Panc1 (cell line): Measurements from ENCODE around the gene RXFP4. TPM values are rescaled to one million over a fixed set of nuclear protein-coding genes. Genes with fewer than 3 reads are reported as not detected.

ENCODE experiments used
- ATAC-seq: fragments of 200-7000 bp; cut with Tn5 transposase; 2 replicates; pipeline ENCODE4 v1.9.1; 2020; ENCODE audit warnings: mild to moderate bottlenecking, moderate library complexity
- BruUV-seq: library from RNA; stranded (reverse); fragments of 400-500 nt; replicated peaks from 2 replicates; lab custom pipeline; 2021; lab: Mats Ljungman, UMichigan
- CTCF ChIA-PET: fragments of 300-600 bp; sonication (Branson Sonifier 250); formaldehyde crosslinking; loops from one replicate; lab custom pipeline; 2022; ENCODE audit warnings: antibody characterized with exemption; lab: Charles Lee
- POLR2A ChIA-PET: fragments of 300-600 bp; sonication (Branson Sonifier 250); formaldehyde crosslinking; loops from one replicate; lab custom pipeline; 2022; ENCODE audit warnings: antibody characterized with exemption; lab: Charles Lee
- DNase-seq: peaks from one replicate; pipeline ENCODE4 v3.0.0-alpha.2; 2010; ENCODE audit warnings: low read depth, low spot score
- H3K27ac ChIP-seq: 2 replicates; pipeline ENCODE4 v1.5.1; 2011; ENCODE audit warnings: mild to moderate bottlenecking, low read length, inconsistent platforms
- H3K27me3 ChIP-seq: fragments of 200-500 bp; sonication (Bioruptor generic); 2 replicates; pipeline ENCODE4 v1.6.0; 2014; ENCODE audit warnings: low read length, inconsistent platforms; ENCODE audit not compliant: control insufficient read depth, insufficient read depth
- H3K36me3 ChIP-seq: fragments of 200-500 bp; sonication (Bioruptor generic); 2 replicates; pipeline ENCODE4 v1.5.1; 2014; ENCODE audit warnings: inconsistent platforms, mild to moderate bottlenecking, low read length, moderate library complexity; ENCODE audit not compliant: control insufficient read depth, insufficient read depth
- H3K4me1 ChIP-seq: 2 replicates; pipeline ENCODE4 v1.5.1; 2011; ENCODE audit warnings: inconsistent platforms, mild to moderate bottlenecking, low read length, moderate library complexity; ENCODE audit not compliant: control insufficient read depth, insufficient read depth
- H3K4me3 ChIP-seq, 2 experiments: 2 replicates each; pipeline ENCODE4 v1.5.1; 2011 to 2012; ENCODE audit warnings: low read depth in 2 of 2, low read length in 2 of 2, mild to moderate bottlenecking in 2 of 2, inconsistent platforms in 1 of 2, moderate library complexity in 1 of 2
- H3K9me3 ChIP-seq: fragments of 200-500 bp; sonication (Bioruptor generic); 2 replicates; pipeline ENCODE4 v1.5.1; 2014; ENCODE audit warnings: low read depth, mild to moderate bottlenecking, inconsistent platforms, low read length, moderate library complexity; ENCODE audit not compliant: control insufficient read depth, insufficient read depth
- CTCF ChIP-seq: fragments of 450-650 bp; IDR thresholded peaks from 2 replicates; pipeline ENCODE4 v1.5.1; 2017; ENCODE audit warnings: mild to moderate bottlenecking
- POLR2AphosphoS5 ChIP-seq: IDR thresholded peaks from 2 replicates; pipeline ENCODE4 v1.6.1; 2012; ENCODE audit warnings: mild to moderate bottlenecking, low read depth, low read length, moderate library complexity
- SIN3A ChIP-seq: IDR thresholded peaks from 2 replicates; pipeline ENCODE4 v1.6.1; 2012; ENCODE audit warnings: low read depth, mild to moderate bottlenecking, low read length, moderate library complexity, borderline replicate concordance; ENCODE audit not compliant: insufficient read depth
- TCF7L2 ChIP-seq: IDR thresholded peaks from 2 replicates; pipeline ENCODE4 v1.6.1; 2011; ENCODE audit warnings: mild to moderate bottlenecking, low read depth, low read length, inconsistent platforms
- in situ Hi-C: cut with HindIII; loops from 2 replicates; pipeline ENCODE4 v1.10.0; 2016; ENCODE audit warnings: low sequenced_read_pairs, low pct_unique_long_range_greater_than_20kb
- intact Hi-C: fragments of 100-400 bp; cut with micrococcal nuclease; formaldehyde crosslinking; loops from one replicate; pipeline ENCODE4 v1.10.0; 2022; ENCODE audit not compliant: unreplicated experiment
- total RNA-seq: library from RNA; stranded (reverse); gene quantifications from one replicate; pipeline ENCODE4 v1.2.1, GENCODE V29; 2021; ENCODE audit not compliant: unreplicated experiment
- TF ChIP-seq, protein P1 (sequence below), 2 experiments: IDR thresholded peaks; 2 replicates each; pipeline ENCODE4 v1.6.1; 2011 to 2012; ENCODE audit warnings: low read depth in 2 of 2, control low read depth in 1 of 2, low read length in 1 of 2, mild to moderate bottlenecking in 1 of 2, moderate library complexity in 1 of 2; ENCODE audit not compliant: insufficient read depth in 1 of 2

The RXFP4 gene
- total RNA-seq, 1 experiment from 2014 or later: 8.0 TPM

DNA sequence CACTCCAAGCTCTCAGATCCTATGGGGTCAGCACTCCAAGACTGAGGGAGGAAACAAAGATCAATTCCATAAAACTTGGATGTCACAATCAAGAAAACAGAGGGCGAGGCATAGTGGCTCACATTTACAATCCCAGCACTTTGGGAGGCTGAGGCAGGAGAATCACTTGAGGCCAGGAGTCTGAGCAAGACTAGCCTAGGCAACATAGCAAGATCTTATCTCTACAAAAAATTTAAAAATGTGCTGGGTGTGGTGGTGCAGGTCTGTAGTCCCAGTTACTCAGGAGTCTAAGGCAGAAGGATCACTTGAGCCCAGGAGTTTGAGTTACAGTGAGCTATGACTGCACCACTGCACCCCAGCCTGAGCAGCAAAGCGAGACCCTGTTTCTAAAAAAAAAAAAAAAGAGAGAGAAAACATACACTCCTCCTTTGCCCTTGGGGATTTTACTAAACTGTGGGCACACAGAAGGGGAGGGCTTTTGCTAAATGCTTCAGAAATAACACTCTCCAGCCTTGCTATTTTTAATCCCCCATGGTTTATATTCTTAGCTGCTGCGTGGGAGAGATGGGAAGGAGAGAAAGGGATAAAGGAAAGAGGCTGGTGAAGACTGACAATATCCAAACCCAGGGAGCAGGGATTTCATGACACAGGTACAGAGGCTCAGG, 18.8 kb downstream of the RXFP4 start:
- no peak overlapping the region for H3K4me3 ChIP-seq
- no peak for DNase-seq
- H3K9me3 ChIP-seq: no peaks in the 10 kb centered on the region
- no TSS peak for BruUV-seq
- TF ChIP-seq CTCF: no peak
- no peak for TF ChIP-seq SIN3A
- TF ChIP-seq, protein P1, sequence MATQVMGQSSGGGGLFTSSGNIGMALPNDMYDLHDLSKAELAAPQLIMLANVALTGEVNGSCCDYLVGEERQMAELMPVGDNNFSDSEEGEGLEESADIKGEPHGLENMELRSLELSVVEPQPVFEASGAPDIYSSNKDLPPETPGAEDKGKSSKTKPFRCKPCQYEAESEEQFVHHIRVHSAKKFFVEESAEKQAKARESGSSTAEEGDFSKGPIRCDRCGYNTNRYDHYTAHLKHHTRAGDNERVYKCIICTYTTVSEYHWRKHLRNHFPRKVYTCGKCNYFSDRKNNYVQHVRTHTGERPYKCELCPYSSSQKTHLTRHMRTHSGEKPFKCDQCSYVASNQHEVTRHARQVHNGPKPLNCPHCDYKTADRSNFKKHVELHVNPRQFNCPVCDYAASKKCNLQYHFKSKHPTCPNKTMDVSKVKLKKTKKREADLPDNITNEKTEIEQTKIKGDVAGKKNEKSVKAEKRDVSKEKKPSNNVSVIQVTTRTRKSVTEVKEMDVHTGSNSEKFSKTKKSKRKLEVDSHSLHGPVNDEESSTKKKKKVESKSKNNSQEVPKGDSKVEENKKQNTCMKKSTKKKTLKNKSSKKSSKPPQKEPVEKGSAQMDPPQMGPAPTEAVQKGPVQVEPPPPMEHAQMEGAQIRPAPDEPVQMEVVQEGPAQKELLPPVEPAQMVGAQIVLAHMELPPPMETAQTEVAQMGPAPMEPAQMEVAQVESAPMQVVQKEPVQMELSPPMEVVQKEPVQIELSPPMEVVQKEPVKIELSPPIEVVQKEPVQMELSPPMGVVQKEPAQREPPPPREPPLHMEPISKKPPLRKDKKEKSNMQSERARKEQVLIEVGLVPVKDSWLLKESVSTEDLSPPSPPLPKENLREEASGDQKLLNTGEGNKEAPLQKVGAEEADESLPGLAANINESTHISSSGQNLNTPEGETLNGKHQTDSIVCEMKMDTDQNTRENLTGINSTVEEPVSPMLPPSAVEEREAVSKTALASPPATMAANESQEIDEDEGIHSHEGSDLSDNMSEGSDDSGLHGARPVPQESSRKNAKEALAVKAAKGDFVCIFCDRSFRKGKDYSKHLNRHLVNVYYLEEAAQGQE (IDR thresholded peaks at IDR 0.05; ENCODE audit: insufficient read depth in 1 of 2, low read depth in 2 of 2, low read length in 1 of 2): no peak
- TF ChIP-seq POLR2AphosphoS5: no peak
- TF ChIP-seq TCF7L2: no peak
- H3K27me3 ChIP-seq: no peaks in the 10 kb centered on the region
- H3K27ac ChIP-seq: no peak overlapping the region; the same call in 1 of the 2 replicates
- intact Hi-C loops (no loop called here), in situ Hi-C loops (no loop called here)
- peaks cover 24% of the 10 kb centered on the region for H3K36me3 ChIP-seq
- no peak for ATAC-seq
- CTCF ChIA-PET: no interaction called here
- POLR2A ChIA-PET: no interaction called here
- H3K4me1 ChIP-seq: peaks cover 16% of the 10 kb centered on the region

- Histone ChIP-seq H3K36me3 (peaks cover 21% of the 10 kb centered on the region), H3K4me3 (no peak overlapping the region), H3K27ac (peak overlapping the region; percentile 62), H3K27me3 (no peaks in the 10 kb centered on the region), H3K4me1 (peaks cover 16% of the 10 kb centered on the region), H3K9me3 (no peaks in the 10 kb centered on the region)
- BruUV-seq: no TSS peak
- in situ Hi-C loops: no loop called here
- ChIA-PET POLR2A (no interaction called here), CTCF (interaction anchor here (0.6 kb wide), 1 partner anchor 46 kb away, joined by 5 read pairs; no protein-coding TSS in a partner anchor)
- DNase-seq (peak; percentile 94), ATAC-seq (peak; percentile 98)
- intact Hi-C loops: no loop called here
- TF ChIP-seq POLR2AphosphoS5 (no peak), TCF7L2 (no peak), SIN3A (no peak), CTCF (no peak; the same call in 1 of the 2 replicates)
- TF ChIP-seq, protein P1 (IDR thresholded peaks at IDR 0.05; ENCODE audit: insufficient read depth in 1 of 2, low read depth in 2 of 2, low read length in 1 of 2): no peak
Observed at GRCh38 chr1:155961937-155962336, 20.5 kb downstream of the RXFP4 start.
